GM20000 (cell line): Measurements from ENCODE around the gene TMCO6.
"Not testable (repeated sequence)": the region's sequence is repeated elsewhere in the genome, so short reads cannot be mapped to it uniquely, and the experiment has no call there.

Experiments used
- DNase-seq: peaks from one replicate; pipeline ENCODE4 v3.0.0; 2012; ENCODE audit warnings: low spot score
- TF ChIP-seq, protein P1 (sequence below): IDR thresholded peaks from 2 replicates; pipeline ENCODE4 v1.5.1; 2012; ENCODE audit warnings: mild to moderate bottlenecking, control low read depth; ENCODE audit errors: extremely low read depth, missing control alignments

Gene TMCO6

GRCh38 chr5:140664030-140664358, 24.7 kb downstream of the TMCO6 start:
- TF ChIP-seq, protein P1, sequence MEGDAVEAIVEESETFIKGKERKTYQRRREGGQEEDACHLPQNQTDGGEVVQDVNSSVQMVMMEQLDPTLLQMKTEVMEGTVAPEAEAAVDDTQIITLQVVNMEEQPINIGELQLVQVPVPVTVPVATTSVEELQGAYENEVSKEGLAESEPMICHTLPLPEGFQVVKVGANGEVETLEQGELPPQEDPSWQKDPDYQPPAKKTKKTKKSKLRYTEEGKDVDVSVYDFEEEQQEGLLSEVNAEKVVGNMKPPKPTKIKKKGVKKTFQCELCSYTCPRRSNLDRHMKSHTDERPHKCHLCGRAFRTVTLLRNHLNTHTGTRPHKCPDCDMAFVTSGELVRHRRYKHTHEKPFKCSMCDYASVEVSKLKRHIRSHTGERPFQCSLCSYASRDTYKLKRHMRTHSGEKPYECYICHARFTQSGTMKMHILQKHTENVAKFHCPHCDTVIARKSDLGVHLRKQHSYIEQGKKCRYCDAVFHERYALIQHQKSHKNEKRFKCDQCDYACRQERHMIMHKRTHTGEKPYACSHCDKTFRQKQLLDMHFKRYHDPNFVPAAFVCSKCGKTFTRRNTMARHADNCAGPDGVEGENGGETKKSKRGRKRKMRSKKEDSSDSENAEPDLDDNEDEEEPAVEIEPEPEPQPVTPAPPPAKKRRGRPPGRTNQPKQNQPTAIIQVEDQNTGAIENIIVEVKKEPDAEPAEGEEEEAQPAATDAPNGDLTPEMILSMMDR = no peak
- no peak for DNase-seq

GRCh38 chr5:140664359-140665119, 25.3 kb downstream of the TMCO6 start, which contains the start of gene WDR55:
WDR55 (plus strand) TSS chr5:140664904; CDS start chr5:140664913, 9 bp downstream.
- DNase-seq = peak; percentile 92
- TF ChIP-seq, protein P1 = no peak

- not testable (repeated sequence) for DNase-seq
These were observed 31.8 kb downstream of the TMCO6 start for GRCh38 chr5:140671035-140671434.

DNA sequence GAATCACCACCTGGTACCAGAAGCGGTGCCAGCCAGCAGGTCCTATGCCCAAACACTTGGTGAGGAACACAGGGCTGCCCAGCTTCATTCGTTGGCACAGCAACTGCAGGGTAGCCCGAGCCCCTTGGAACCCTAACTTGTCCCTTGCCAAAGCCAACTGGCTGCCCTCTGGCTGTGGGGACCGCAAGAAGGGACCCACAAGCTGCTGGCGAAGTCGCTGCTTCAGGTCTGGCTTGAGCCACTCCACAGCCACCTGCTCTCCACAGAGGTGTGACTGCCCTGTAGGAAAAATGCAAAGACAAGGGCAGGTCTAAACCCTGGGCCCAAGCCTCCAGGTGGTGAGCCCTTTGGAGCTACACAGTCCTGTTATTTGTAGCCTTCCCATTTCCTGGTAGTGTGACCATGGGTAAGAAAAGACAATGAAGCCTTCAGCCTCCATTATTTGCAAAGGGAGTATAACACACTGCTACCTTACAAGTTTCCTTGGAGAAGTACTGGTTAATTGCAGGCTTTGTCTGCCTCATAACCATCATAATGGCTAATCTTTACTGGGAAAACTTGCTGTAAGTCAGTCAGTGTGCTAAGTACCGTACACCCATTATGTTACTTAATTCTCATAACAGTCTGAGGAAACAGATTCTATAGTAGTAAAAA, 32.3 kb downstream of the TMCO6 start:
- no peak for DNase-seq
- TF ChIP-seq, protein P1 = no peak

DNA sequence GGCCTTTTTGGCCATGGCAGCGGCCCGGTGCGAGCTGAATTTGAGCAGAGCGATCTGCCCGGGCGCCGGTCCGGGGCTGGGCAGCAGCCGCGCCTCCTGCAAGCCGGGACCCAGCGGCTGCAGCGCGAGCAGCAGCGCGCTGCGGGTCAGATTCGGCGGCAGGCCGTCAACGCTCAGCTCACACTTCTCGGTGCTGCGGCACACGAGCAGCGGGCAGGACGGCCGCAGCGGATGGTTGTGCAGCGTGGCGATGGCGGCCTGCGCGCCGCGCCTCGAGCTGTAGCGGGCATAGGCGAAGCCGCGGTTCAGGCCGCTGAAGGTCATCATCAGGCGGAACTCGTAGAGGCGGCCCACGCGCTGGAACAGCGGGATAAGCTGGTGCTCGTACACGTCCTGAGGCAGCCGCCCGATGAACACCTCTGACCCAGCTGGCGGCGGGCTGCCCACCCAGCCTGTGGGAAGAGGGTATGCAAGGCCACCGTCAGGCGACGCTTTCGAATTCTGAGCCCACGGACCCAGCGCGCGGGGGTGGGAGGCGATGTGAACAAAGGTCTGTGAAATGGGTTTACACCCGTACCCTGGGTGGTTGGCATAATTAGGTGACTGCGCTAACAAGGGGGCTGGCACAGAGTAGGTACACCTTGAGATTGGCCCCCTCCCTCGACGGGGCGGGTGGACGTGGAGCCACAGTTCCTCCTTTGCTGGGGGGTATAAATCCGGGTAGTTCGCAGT, 33.4 kb downstream of the TMCO6 start:
- DNase-seq = peak; percentile 48
- TF ChIP-seq, protein P1 = no peak

- TF ChIP-seq, protein P1 = no peak
- no peak for DNase-seq
These were observed 34.1 kb downstream of the TMCO6 start, which contains the start of gene DND1 for GRCh38 chr5:140673187-140673976. DND1 (minus strand) TSS chr5:140673576; CDS start chr5:140673542, 34 bp downstream.

DNA sequence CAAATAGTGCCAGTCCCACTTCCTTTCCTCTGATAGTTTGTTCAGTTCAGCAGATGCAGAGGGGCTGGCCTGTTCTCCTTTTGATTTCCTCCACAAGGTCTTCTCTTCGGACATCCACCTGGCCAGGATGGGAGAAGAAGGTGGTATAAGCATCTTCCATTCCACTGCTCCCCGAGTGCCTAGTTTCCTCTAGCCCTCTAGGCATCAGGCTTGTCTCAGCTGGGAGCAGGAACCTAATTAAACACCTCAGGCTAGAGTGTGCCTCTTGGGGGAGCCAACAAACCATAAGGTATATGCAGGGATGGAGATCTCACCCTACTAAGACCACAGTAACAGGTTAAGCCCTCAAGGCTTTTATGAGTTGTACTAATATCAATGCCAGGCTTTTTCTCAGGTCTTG, 35.0 kb downstream of the TMCO6 start:
- no peak for DNase-seq
- TF ChIP-seq, protein P1 = no peak
